Transverse colon (tissue), 4 donors: ENCODE results near the gene CRYGS. TPM values are rescaled to one million over a fixed set of nuclear protein-coding genes. Genes with fewer than 3 reads are reported as not detected.

ENCODE experiments used
- DNase-seq: peaks from one replicate; pipeline ENCODE4 v3.0.0-alpha.2; 2019
- H3K27ac ChIP-seq, 4 donors: fragments of 200-600 bp; sonication (generic); 2 replicates each; pipeline ENCODE4 v1.5.1; 2016 to 2018; ENCODE audit warnings: inconsistent platforms in 4 of 4
- H3K27me3 ChIP-seq: fragments of 200-600 bp; sonication (generic); 2 replicates; pipeline ENCODE4 v1.5.1; 2017; ENCODE audit warnings: inconsistent platforms
- H3K36me3 ChIP-seq, 4 donors: fragments of 200-600 bp; sonication (generic); 2 replicates each; pipeline ENCODE4 v1.5.1; 2017 to 2019; ENCODE audit warnings: inconsistent platforms in 4 of 4
- H3K4me1 ChIP-seq, 4 donors: fragments of 200-600 bp; sonication (generic); 2 replicates each; pipeline ENCODE4 v1.5.1; 2017 to 2020; ENCODE audit warnings: inconsistent platforms in 4 of 4
- H3K4me3 ChIP-seq, 4 donors: fragments of 200-600 bp; sonication (generic); 1 replicate in 1 of 4; 2 replicates in 3 of 4; pipeline versions ENCODE4 v1.5.1 to v1.6.1; 2017 to 2019; ENCODE audit warnings: inconsistent platforms in 4 of 4
- H3K9me3 ChIP-seq, 2 donors: fragments of 200-600 bp; sonication (generic); 2 replicates each; pipeline ENCODE4 v1.5.1; 2017 to 2019; ENCODE audit warnings: inconsistent platforms in 2 of 2
- CTCF ChIP-seq, 5 experiments: fragments of 200-600 bp in 3 of 5; fragments of 450-650 bp in 2 of 5; sonication (generic) in 3 of 5; IDR thresholded peaks; 1 replicate in 2 of 5; 2 replicates in 3 of 5; pipeline ENCODE4 v1.5.1; 2016 to 2017; ENCODE audit warnings: antibody characterized with exemption in 5 of 5, inconsistent platforms in 3 of 5, mild to moderate bottlenecking in 2 of 5, moderate library complexity in 1 of 5
- EP300 ChIP-seq: sonication (generic); formaldehyde crosslinking; IDR thresholded peaks from one replicate; pipeline ENCODE4 v1.6.1; 2017; ENCODE audit warnings: antibody characterized with exemption, low read depth
- POLR2A ChIP-seq: fragments of 450-650 bp; IDR thresholded peaks from one replicate; pipeline ENCODE4 v1.6.1; 2016; ENCODE audit warnings: antibody characterized with exemption, mild to moderate bottlenecking, moderate library complexity
- POLR2AphosphoS5 ChIP-seq, 3 donors: sonication (generic); formaldehyde crosslinking; IDR thresholded peaks; one replicate each; pipeline ENCODE4 v1.6.1; 2016; ENCODE audit warnings: antibody characterized with exemption in 3 of 3
- WGBS, 2 donors: methylation state at CpG; one replicate each; pipeline ENCODE4 v1.1.5; 2018; ENCODE audit warnings: low coverage in 1 of 2; 5-methylcytosine and 5-hydroxymethylcytosine counted together
- in situ Hi-C, 4 donors: fragments of 200-750 bp; cut with MboI; loops; one replicate each; pipeline versions ENCODE4 v1.15.0 to v1.15.1; 2017; ENCODE audit warnings: low sequenced_read_pairs in 3 of 4, low pct_ligation_motif_present in 1 of 4, low pct_unique_long_range_greater_than_20kb in 1 of 4
- intact Hi-C: fragments of 100-400 bp; cut with DNase I; formaldehyde crosslinking; loops from one replicate; pipeline ENCODE4 v1.15.1; 2023; ENCODE audit warnings: low total_unique reads
- total RNA-seq, 4 donors: library from RNA; depleted of rRNA; stranded (reverse); fragments of >200 nt; gene quantifications; one replicate each; pipeline ENCODE4 v1.1.0, GENCODE V29; 2016

CRYGS gene
- total RNA-seq, 4 donors from 2014 or later = 2.2 to 60.7 (median 4.4) TPM; not detected in 1

- in situ Hi-C loops = no loop called here
- intact Hi-C loops = no loop called here
Observed at GRCh38 chr3:186567072-186567921, 23.1 kb upstream of the CRYGS start, which contains the start of gene TBCCD1. TBCCD1 (minus strand) TSS chr3:186567339; CDS start chr3:186564329, 3,010 bp downstream.

GRCh38 chr3:186566772-186567071 is 22.5 kb upstream of the CRYGS start:
- H3K27me3 ChIP-seq = no peaks in the 10 kb centered on the region
- TF ChIP-seq POLR2A = no peak
- TF ChIP-seq CTCF (IDR thresholded peaks at IDR 0.05) = no peak
- H3K27ac ChIP-seq = peak overlapping the region; percentile 92 to 99 (median 94)
- H3K4me3 ChIP-seq = peak overlapping the region; percentile 76 to 98 (median 84)
- DNase-seq = no peak
- no peaks in the 10 kb centered on the region for H3K9me3 ChIP-seq
- 0% methylated on average over 1 to 8 of the region's 14 CpGs for WGBS, 2 donors
- intact Hi-C loops (no loop called here), in situ Hi-C loops (no loop called here)
- peaks cover 0 to 10% (median 0%) of the 10 kb centered on the region in 4 donors for H3K36me3 ChIP-seq
- peaks cover 18 to 51% (median 31%) of the 10 kb centered on the region in 4 donors for H3K4me1 ChIP-seq

More at GRCh38 chr3:186567072-186567921, 23.1 kb upstream of the CRYGS start, which contains the start of gene TBCCD1:
- Histone ChIP-seq H3K4me3 (peak within 1 kb of the TSS; percentile 76 to 98 (median 84)), H3K36me3 (peaks cover 0 to 6% (median 0%) of the 10 kb centered on the region in 4 donors), H3K27me3 (no peaks in the 10 kb centered on the region), H3K27ac (peak within 1 kb of the TSS; percentile 92 to 99 (median 94)), H3K4me1 (peaks cover 21 to 55% (median 34%) of the 10 kb centered on the region in 4 donors), H3K9me3 (no peaks in the 10 kb centered on the region)
- TF ChIP-seq POLR2A (peak; percentile 96), POLR2AphosphoS5 (IDR thresholded peaks at IDR 0.05) (peak; percentile 80 to 97 (median 96)), CTCF (IDR thresholded peaks at IDR 0.05) (no peak), EP300 (no peak)
- DNase-seq = peak; percentile 95
- WGBS, 2 donors = 0% methylated on average over 5 to 54 of the region's 66 CpGs

- Histone ChIP-seq H3K9me3 (no peaks in the 10 kb centered on the region), H3K27me3 (no peaks in the 10 kb centered on the region), H3K36me3 (peaks cover 0 to 10% (median 0%) of the 10 kb centered on the region in 4 donors), H3K4me3 (no peak overlapping the region), H3K4me1 (peaks cover 6 to 46% (median 20%) of the 10 kb centered on the region in 4 donors), H3K27ac (no peak overlapping the region)
- no peak for TF ChIP-seq CTCF (IDR thresholded peaks at IDR 0.05)
- TF ChIP-seq POLR2A = no peak
- no peak for TF ChIP-seq EP300
- TF ChIP-seq POLR2AphosphoS5 (IDR thresholded peaks at IDR 0.05) = no peak
- in situ Hi-C loops (no loop called here), intact Hi-C loops (no loop called here)
- no peak for DNase-seq
Observed at GRCh38 chr3:186564586-186564985, 20.4 kb upstream of the CRYGS start.

GRCh38 chr3:186552408-186553031 is 8.3 kb upstream of the CRYGS start:
- no peaks in the 10 kb centered on the region for H3K9me3 ChIP-seq
- no peak for DNase-seq
- no peak overlapping the region for H3K4me3 ChIP-seq
- no peak overlapping the region for H3K27ac ChIP-seq
- H3K36me3 ChIP-seq = peaks cover 0 to 61% (median 12%) of the 10 kb centered on the region in 4 donors
- WGBS, 2 donors = 59% methylated on average over 5 of the region's 5 CpGs
- H3K4me1 ChIP-seq = peaks cover 0 to 16% (median 0%) of the 10 kb centered on the region in 4 donors
- no peaks in the 10 kb centered on the region for H3K27me3 ChIP-seq
- intact Hi-C loops (no loop called here), in situ Hi-C loops (no loop called here)
- TF ChIP-seq CTCF (IDR thresholded peaks at IDR 0.05) (no peak), EP300 (no peak), POLR2A (no peak), POLR2AphosphoS5 (IDR thresholded peaks at IDR 0.05) (no peak)
